ENCODE results near the gene SPRYD3.

The SPRYD3 gene

GRCh38 chr12:53062011-53062961 lies 16.9 kb downstream of the SPRYD3 start:
- DNase-seq: no peak

GRCh38 chr12:53061404-53062010 lies 17.7 kb downstream of the SPRYD3 start:
- DNase-seq: no peak

GRCh38 chr12:53060721-53061276 lies 18.4 kb downstream of the SPRYD3 start:
- DNase-seq: no peak

- no peak for DNase-seq
Observed at GRCh38 chr12:53060064-53060720, 19.0 kb downstream of the SPRYD3 start.

DNA sequence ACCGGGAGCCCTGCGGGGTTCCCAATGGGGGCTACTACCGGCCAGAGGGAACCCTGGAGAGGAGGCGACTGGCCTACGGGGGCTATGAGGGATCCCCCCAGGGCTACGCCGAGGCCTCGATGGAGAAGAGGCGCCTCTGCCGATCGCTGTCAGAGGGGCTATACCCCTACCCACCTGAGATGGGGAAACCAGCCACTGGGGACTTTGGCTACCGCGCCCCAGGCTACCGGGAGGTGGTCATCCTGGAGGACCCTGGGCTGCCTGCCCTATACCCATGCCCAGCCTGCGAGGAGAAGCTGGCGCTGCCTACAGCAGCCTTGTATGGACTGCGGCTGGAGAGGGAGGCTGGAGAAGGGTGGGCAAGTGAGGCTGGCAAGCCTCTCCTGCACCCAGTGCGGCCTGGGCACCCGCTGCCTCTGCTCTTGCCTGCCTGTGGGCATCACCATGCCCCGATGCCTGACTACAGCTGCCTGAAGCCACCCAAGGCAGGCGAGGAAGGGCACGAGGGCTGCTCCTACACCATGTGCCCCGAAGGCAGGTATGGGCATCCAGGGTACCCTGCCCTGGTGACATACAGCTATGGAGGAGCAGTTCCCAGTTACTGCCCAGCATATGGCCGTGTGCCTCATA lies 19.6 kb downstream of the SPRYD3 start:
- DNase-seq: no peak

- DNase-seq: no peak
Observed at GRCh38 chr12:53058674-53059433, 20.3 kb downstream of the SPRYD3 start.

DNA sequence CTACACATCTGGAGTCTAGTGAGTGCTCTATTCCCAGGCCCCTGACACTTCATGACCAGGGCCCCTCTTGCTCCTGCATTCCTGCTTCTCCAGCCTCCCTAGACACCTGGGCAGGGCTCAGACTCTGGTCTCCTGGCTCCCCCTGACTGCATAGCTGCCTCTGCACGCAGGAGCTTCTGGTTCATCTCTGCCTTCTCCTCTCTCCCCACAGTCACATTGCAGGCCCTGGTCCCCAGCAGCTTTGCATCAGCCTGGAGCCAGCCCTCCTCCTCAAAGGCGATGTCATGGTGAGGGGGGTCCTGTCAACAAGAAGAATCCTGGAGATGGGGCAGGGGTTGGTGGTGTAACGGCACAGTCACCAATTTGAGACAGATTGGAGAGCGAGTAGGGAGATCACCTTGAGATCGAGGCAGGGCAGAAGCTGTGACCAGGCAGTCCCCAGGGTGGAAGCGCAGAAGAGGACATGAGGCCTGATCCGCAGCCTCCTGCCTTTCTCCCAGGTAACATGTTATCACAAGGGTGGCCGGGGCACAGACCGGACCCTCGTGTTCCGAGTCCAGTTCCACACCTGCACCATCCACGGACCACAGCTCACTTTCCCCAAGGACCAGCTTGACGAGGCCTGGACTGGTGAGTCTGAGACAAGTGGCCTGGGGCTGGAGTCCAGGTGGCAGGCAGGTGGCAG lies 21.2 kb downstream of the SPRYD3 start:
- DNase-seq: no peak

DNA sequence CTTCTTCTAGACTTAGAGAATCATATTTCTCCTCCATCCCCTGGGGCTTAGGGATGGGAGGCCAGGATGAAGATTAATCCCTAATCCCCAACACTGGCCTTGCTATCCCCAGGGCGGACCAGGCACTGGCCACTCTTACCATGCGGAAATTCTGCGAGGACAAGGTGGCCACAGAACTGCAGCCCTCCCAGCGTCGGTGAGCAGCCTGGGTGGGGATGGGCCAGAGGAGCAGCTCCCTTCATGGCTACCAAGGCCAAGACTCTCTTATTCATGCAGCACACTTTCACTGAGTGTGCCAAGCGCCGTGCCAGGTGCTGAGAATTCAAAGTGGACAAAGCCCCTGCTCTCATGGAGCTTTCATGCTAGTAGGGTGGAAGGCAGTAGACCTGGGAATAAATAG lies 22.3 kb downstream of the SPRYD3 start:
- DNase-seq: no peak

DNA sequence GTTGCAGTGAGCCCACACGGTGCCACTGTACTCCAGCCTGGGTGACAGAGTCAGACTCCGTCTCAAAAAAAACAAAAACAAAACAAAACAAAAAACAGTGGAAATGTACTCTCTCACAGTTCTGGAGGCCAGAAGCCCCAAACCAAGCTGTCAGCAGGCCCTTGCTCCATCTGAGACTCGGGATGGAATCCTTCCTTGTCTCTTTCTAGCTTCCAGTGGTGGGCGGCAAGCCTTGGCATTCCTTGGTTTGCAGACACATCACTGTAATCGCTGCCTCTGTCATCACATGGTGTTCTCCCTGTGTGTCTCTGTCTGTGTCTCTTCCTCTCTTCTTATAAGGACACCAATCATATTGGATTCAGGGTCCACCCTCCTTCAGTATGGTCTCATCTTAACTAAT lies 22.9 kb downstream of the SPRYD3 start:
- no peak for DNase-seq

DNA sequence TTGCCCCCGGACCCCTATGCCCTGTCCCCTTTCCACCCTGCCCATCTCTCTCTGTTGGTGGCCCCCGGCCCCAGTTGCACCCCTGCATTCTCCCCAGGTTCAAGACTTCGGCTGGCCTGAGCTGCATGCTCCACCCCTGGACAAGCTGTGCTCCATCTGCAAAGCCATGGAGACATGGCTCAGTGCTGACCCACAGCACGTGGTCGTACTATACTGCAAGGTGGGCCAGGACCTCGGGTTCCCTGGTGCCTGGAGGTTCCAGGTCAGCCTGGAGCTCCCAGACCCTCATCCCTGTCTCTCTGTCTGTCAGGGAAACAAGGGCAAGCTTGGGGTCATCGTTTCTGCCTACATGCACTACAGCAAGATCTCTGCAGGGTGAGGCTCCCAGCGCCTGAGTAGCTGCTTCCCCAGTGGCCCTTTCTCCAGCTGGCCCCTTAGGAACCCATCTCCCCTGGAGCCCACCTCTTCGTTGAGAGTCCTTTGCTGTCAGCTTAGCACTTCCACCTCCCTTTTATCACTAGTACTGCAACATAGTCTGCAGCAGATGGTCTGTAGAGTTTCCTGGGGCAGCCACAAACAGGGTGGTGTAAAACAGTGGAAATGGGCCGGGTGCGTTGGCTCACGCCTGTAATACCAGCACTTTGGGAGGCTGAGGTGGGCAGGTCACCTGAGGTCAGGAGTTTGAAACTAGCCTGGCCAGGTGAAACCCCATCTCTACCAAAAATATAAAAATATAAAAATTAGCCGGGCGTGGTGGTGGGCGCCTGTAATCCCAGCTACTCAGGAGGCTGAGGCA lies 23.5 kb downstream of the SPRYD3 start:
- no peak for DNase-seq

DNA sequence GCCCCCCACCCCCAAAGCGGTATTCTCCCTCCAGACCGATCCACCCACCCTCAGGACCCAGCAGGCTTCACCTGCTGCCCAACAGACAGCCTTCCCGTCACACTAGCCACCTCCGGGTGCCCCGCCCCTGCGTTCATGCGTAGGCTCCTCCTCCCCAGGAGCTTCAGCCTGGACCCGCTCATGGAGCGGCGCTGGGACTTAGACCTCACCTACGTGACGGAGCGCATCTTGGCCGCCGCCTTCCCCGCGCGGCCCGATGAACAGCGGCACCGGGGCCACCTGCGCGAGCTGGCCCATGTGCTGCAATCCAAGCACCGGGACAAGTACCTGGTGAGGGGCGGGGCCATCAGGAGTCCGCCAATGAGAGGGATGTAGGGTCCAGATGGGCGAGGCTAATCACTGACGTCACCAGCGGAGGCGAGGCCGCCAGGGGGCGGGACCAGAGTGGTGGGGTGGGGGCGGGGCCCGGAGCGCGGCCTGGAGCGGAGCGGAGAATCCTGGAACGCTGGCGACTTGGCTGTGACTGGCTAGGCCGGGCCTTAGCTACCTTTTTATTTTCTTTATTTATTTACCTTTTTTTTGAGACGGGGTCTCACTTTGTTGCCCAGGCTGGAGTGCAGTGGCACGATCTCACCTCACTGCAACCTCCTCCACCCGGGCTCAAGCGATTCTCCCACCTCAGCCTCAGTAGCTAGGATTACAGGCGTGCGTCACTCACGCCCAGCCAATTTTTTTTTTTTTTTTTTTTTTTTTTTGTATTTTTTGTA lies 24.9 kb downstream of the SPRYD3 start:
- peak; percentile 92 for DNase-seq

- DNase-seq: peak; percentile 43
Observed at GRCh38 chr12:53053218-53054111, 25.7 kb downstream of the SPRYD3 start.

DNA sequence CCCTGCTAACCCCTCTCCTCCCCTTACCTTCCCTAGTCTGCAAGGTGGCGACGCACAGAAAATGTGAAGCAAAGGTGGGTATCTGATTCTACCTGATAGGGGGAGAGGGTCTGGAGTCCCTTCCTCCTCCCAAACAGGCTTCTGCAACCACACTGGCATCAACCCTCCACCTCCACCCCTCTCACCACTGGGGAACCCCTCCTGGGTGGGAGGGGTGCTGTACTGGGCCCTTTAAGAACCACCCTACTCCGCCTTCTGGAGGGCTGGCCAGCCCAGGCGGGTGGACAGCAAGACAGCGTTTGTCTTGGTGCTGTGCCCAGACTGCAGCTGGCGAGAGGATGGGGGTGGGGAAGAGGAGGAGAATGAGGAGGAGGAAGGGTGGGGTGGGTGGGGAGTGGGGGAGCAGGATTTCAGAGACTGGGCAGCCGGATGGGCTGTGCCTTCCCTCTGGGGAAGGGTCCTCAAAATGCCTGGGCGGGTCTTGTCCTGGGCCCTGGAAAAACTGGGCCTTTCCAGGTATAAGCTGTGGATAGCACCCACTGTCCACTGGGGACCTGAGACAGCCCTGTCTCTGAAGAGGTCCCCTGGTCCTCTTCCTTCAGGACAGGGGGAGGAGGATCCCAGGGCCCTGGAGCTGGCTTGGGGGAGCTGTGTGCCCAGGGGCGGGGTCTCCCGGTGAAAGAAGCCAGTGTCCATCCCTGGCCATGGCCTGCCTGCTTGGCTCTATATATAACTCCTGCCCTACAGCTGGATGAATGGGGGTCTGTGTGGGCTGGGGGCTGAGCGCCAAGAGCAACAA lies 26.6 kb downstream of the SPRYD3 start:
- DNase-seq: no peak

GRCh38 chr12:53051881-53052412 lies 27.2 kb downstream of the SPRYD3 start:
- no peak for DNase-seq

DNA sequence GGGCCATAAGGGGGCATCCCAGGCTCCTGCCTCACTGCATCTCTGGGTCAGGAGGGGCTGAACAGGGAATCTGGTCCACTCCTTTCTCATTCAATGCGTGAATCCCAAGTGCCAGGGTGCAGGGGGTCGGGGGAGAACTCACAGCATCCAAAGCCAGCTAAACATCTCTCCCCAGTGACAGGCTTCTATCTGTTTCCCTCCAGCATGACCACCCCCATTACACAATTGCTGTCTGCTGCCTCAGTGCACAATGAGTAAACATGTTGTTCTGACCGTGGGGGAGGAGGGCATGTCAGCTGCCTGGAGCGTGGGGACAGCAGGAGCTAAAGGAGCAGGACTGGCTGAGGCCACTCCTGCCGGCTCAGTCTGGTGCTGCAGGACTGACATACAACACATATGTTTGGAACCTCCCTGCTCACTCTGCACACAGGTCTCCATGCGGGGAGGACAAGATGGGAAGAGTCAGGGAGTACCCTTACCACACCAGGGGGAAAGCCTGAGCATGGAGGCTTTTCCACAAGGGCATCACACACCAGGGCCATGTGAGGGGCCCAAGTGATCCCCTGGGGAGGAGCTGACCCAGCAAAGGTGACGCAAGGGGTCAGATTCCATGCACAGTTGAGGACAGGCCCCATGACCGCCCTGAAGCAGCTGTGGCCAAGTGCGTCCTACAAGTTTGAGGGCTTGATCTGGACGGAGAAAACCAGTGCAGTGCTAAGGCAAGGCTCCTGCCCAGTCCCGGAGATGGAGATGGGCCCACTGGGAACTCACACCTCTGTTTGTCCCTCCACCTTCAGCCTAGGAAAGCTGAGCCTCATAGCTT lies 27.9 kb downstream of the SPRYD3 start:
- no peak for DNase-seq

DNA sequence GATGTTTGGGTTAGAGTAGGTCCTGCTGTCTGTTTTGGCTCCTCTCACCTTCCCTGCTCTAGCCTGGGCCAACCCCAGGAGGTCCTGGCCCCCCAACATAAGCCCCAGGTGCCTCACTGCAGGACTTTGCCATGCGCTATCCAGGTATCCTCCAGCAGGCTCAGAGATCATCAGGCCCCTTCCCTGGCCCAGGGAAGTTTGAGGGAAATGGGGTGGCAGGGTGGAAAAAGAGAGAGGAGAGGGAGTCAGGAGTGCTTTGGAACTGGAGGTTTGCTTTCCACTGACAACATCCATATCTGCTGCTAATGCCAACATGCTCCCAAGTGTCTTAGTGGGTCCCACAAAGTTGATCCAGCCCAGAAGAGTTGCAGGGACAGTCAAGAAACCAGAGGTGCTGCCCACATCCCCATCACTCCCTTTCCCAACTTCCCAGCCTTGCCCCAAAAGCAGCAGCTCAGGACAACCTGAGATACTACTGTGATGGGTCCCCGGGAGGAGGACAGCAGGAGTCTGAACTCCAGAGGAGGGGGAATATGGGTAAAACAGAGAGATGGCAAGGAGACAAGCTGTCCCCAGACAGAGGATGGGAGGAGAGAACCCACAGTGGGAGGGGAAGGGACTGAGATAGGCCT lies 28.6 kb downstream of the SPRYD3 start:
- DNase-seq: no peak

Measured in CD4-positive, alpha-beta T cell treated with Interferon gamma for 1 hour (primary cell).